Measurements from ENCODE around the gene METTL18.

METTL18 gene

GRCh38 chr1:169784102-169784501, 10.6 kb downstream of the METTL18 start:
- no peak for DNase-seq

- DNase-seq = no peak
Measured at GRCh38 chr1:169782596-169782995, 12.1 kb downstream of the METTL18 start.

GRCh38 chr1:169779970-169780369, 14.7 kb downstream of the METTL18 start:
- DNase-seq = no peak

- DNase-seq = no peak
Measured at GRCh38 chr1:169779150-169779549, 15.6 kb downstream of the METTL18 start.

GRCh38 chr1:169776440-169776839, 18.3 kb downstream of the METTL18 start:
- DNase-seq = no peak

GRCh38 chr1:169768161-169768560, 26.5 kb downstream of the METTL18 start:
- DNase-seq = no peak

GRCh38 chr1:169765580-169766331, 29.0 kb downstream of the METTL18 start:
- no peak for DNase-seq

- no peak for DNase-seq
Measured at GRCh38 chr1:169764919-169765318, 29.8 kb downstream of the METTL18 start.

GRCh38 chr1:169762699-169763098, 32.0 kb downstream of the METTL18 start:
- no peak for DNase-seq

GRCh38 chr1:169759038-169759437, 35.7 kb downstream of the METTL18 start:
- no peak for DNase-seq

GRCh38 chr1:169753549-169753948, 41.2 kb downstream of the METTL18 start:
- DNase-seq = no peak

GRCh38 chr1:169750041-169750440, 44.7 kb downstream of the METTL18 start:
- no peak for DNase-seq

GRCh38 chr1:169746550-169746949, 48.2 kb downstream of the METTL18 start:
- DNase-seq = no peak

GRCh38 chr1:169745015-169745861, 49.5 kb downstream of the METTL18 start:
- DNase-seq = no peak
